DOHH2 (cell line): ENCODE measurements around the gene HMBS.

Source experiments
- H3F3A ChIP-seq: fragments of 200-600 bp; sonication (generic), shearing (Covaris generic); 2 replicates; pipeline ENCODE4 v1.6.0; 2016; ENCODE audit warnings: antibody characterized with exemption, mild to moderate bottlenecking; ENCODE audit not compliant: control insufficient read depth, insufficient read depth
- H3K27ac ChIP-seq: fragments of 200-600 bp; sonication (generic); 2 replicates; pipeline ENCODE4 v1.5.1; 2014; ENCODE audit warnings: low read depth, mild to moderate bottlenecking, low read length, moderate library complexity
- H3K27me3 ChIP-seq: fragments of 200-600 bp; sonication (generic); 2 replicates; pipeline ENCODE4 v1.6.1; 2014; ENCODE audit warnings: mild to moderate bottlenecking, low read length, mixed read lengths; ENCODE audit not compliant: control insufficient read depth
- H3K36me3 ChIP-seq: fragments of 200-600 bp; sonication (generic); 2 replicates; pipeline ENCODE4 v1.6.1; 2014; ENCODE audit warnings: mild to moderate bottlenecking, low read length, moderate library complexity, mixed read lengths; ENCODE audit not compliant: control insufficient read depth
- H3K4me1 ChIP-seq: fragments of 200-600 bp; sonication (generic); 2 replicates; pipeline ENCODE4 v1.6.1; 2014; ENCODE audit warnings: mild to moderate bottlenecking, low read length, mixed read lengths; ENCODE audit not compliant: control insufficient read depth
- H3K4me2 ChIP-seq: fragments of 200-600 bp; sonication (generic); 2 replicates; pipeline ENCODE4 v1.6.0; 2014; ENCODE audit warnings: mild to moderate bottlenecking, low read length, moderate library complexity
- H3K4me3 ChIP-seq: fragments of 200-600 bp; sonication (generic); 2 replicates; pipeline ENCODE4 v1.5.1; 2014; ENCODE audit warnings: mild to moderate bottlenecking, low read length, mixed read lengths
- H3K79me2 ChIP-seq: fragments of 200-600 bp; sonication (generic); 2 replicates; pipeline ENCODE4 v1.6.1; 2014; ENCODE audit warnings: mild to moderate bottlenecking, low read length, mixed read lengths; ENCODE audit not compliant: control insufficient read depth
- H3K9me2 ChIP-seq: fragments of 200-600 bp; sonication (generic); replicated peaks from 2 replicates; pipeline ENCODE4 v1.6.1; 2014; ENCODE audit warnings: mild to moderate bottlenecking, low read length, mixed read lengths; ENCODE audit not compliant: control insufficient read depth
- H3K9me3 ChIP-seq: fragments of 200-600 bp; sonication (generic); 2 replicates; pipeline ENCODE4 v1.6.1; 2014; ENCODE audit warnings: antibody characterized with exemption, low read length, mixed read lengths; ENCODE audit not compliant: control insufficient read depth, insufficient read depth
- H4K20me1 ChIP-seq: fragments of 200-600 bp; sonication (generic); 2 replicates; pipeline ENCODE4 v1.6.0; 2014; ENCODE audit warnings: low read depth, mild to moderate bottlenecking, antibody characterized with exemption, low read length, moderate library complexity; ENCODE audit not compliant: control insufficient read depth, insufficient read depth
- EZH2phosphoT487 ChIP-seq: fragments of 200-600 bp; sonication (generic); IDR thresholded peaks from 2 replicates; pipeline ENCODE4 v1.6.1; 2017; ENCODE audit warnings: borderline replicate concordance, mild to moderate bottlenecking, antibody characterized with exemption, low read length, moderate library complexity, mixed read lengths
- TF ChIP-seq, protein P1 (sequence below): fragments of 200-600 bp; sonication (generic); IDR thresholded peaks from one replicate; pipeline ENCODE4 v1.5.1; 2014; ENCODE audit warnings: antibody characterized with exemption, mild to moderate bottlenecking, low read depth, low read length; ENCODE audit not compliant: poor library complexity, severe bottlenecking

Gene HMBS

DNA sequence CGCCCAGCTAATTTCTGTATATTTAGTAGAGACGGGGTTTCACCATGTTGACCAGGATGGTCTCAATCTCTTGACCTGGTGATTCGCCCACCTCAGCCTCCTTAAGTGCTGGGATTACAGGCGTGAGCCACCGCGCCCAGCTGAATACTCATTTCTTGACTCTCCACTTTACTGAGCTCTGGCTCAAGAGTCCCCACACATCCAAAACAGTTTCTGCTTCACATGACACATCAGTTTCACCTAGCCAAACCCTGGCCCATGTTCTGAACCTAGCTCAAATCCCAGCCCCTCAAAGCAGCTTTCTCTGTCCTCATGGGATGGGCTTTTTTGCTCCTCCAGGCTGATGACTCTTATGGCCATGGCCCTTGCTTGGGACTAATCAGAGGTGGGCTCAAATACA is 37.5 kb upstream of the HMBS start:
- Histone ChIP-seq H3K27me3 (no peaks in the 10 kb centered on the region), H3K79me2 (no peaks in the 10 kb centered on the region), H4K20me1 (0 out of 2 replicates have a peak, but pooled peaks cover 4% of the 10 kb centered on the region), H3K9me2 (no peaks in the 10 kb centered on the region), H3K36me3 (peaks cover 68% of the 10 kb centered on the region), H3K4me1 (no peaks in the 10 kb centered on the region), H3K4me3 (no peak overlapping the region), H3K27ac (no peak overlapping the region), H3K9me3 (no peaks in the 10 kb centered on the region), H3F3A (peaks cover 6% of the 10 kb centered on the region; the same call in 1 of the 2 replicates), H3K4me2 (no peak overlapping the region)
- TF ChIP-seq, protein P1, sequence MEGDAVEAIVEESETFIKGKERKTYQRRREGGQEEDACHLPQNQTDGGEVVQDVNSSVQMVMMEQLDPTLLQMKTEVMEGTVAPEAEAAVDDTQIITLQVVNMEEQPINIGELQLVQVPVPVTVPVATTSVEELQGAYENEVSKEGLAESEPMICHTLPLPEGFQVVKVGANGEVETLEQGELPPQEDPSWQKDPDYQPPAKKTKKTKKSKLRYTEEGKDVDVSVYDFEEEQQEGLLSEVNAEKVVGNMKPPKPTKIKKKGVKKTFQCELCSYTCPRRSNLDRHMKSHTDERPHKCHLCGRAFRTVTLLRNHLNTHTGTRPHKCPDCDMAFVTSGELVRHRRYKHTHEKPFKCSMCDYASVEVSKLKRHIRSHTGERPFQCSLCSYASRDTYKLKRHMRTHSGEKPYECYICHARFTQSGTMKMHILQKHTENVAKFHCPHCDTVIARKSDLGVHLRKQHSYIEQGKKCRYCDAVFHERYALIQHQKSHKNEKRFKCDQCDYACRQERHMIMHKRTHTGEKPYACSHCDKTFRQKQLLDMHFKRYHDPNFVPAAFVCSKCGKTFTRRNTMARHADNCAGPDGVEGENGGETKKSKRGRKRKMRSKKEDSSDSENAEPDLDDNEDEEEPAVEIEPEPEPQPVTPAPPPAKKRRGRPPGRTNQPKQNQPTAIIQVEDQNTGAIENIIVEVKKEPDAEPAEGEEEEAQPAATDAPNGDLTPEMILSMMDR = no peak
- TF ChIP-seq EZH2phosphoT487 = no peak

DNA sequence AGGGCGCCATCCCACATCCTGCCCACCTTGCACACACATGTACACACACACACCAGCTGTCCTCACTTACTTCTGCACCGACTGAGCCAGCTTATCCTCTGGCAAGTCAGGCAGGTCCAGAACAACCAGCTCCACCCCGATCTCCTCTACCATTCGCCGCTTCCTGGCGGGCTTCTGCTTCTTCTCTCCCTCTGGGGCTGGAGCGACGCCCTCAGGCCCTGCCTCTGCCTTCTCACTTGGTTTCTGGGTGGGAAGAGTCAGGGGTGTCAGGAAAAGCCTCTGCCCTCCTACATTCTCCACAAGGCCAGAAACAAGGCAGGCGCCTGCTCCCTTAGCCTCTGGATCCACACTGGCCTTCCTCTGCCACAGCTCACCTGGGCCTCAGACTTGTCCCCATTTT is 36.0 kb upstream of the HMBS start:
- H3K27me3 ChIP-seq = no peaks in the 10 kb centered on the region
- H3K36me3 ChIP-seq = peaks cover 82% of the 10 kb centered on the region
- H3K4me2 ChIP-seq = no peak overlapping the region
- no peaks in the 10 kb centered on the region for H3K79me2 ChIP-seq
- no peak overlapping the region for H3K4me3 ChIP-seq
- H3K9me3 ChIP-seq = no peaks in the 10 kb centered on the region
- no peaks in the 10 kb centered on the region for H3K4me1 ChIP-seq
- H4K20me1 ChIP-seq = 0 out of 2 replicates have a peak, but pooled peaks cover 4% of the 10 kb centered on the region
- H3K9me2 ChIP-seq = no peaks in the 10 kb centered on the region
- no peak for TF ChIP-seq EZH2phosphoT487
- TF ChIP-seq, protein P1 = no peak
- H3F3A ChIP-seq = peaks cover 3% of the 10 kb centered on the region; the same call in 1 of the 2 replicates
- H3K27ac ChIP-seq = no peak overlapping the region

DNA sequence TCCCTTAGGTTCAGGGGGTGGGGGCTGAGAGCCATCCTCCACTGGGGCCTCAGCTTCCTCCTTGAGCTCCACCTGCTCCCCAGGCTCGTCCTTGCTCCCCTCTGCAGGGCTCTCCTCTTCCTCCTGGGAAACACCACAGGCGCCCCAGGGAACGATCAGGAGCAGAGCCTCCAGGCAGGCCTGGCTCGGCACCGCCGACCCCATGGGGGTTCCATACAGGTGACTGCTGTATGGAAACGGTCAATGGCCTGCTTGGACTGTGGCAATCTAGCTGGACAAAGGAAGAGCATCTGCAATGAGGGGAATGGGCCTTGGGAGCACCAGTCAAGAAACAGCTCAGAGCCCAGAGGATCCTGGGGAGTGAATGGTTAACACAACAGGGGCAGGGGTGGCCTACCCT is 35.6 kb upstream of the HMBS start:
- no peaks in the 10 kb centered on the region for H3K4me1 ChIP-seq
- TF ChIP-seq, protein P1 = no peak
- TF ChIP-seq EZH2phosphoT487 = no peak
- H3K27ac ChIP-seq = no peak overlapping the region
- peaks cover 87% of the 10 kb centered on the region for H3K36me3 ChIP-seq
- H3K9me3 ChIP-seq = no peaks in the 10 kb centered on the region
- H4K20me1 ChIP-seq = 0 out of 2 replicates have a peak, but pooled peaks cover 4% of the 10 kb centered on the region
- H3K4me3 ChIP-seq = no peak overlapping the region
- no peaks in the 10 kb centered on the region for H3F3A ChIP-seq
- H3K4me2 ChIP-seq = no peak overlapping the region
- no peaks in the 10 kb centered on the region for H3K27me3 ChIP-seq
- no peaks in the 10 kb centered on the region for H3K9me2 ChIP-seq
- no peaks in the 10 kb centered on the region for H3K79me2 ChIP-seq
